Left hindlimb (tissue), 1 donor: ENCODE measurements around the gene YBX2.

Experiments
- DNase-seq: peaks from one replicate; pipeline ENCODE4 v3.0.0-alpha.2; 2018

Gene YBX2

GRCh38 chr17:7295230-7296180 is 1.1 kb upstream of the YBX2 start:
- no peak for DNase-seq

DNA sequence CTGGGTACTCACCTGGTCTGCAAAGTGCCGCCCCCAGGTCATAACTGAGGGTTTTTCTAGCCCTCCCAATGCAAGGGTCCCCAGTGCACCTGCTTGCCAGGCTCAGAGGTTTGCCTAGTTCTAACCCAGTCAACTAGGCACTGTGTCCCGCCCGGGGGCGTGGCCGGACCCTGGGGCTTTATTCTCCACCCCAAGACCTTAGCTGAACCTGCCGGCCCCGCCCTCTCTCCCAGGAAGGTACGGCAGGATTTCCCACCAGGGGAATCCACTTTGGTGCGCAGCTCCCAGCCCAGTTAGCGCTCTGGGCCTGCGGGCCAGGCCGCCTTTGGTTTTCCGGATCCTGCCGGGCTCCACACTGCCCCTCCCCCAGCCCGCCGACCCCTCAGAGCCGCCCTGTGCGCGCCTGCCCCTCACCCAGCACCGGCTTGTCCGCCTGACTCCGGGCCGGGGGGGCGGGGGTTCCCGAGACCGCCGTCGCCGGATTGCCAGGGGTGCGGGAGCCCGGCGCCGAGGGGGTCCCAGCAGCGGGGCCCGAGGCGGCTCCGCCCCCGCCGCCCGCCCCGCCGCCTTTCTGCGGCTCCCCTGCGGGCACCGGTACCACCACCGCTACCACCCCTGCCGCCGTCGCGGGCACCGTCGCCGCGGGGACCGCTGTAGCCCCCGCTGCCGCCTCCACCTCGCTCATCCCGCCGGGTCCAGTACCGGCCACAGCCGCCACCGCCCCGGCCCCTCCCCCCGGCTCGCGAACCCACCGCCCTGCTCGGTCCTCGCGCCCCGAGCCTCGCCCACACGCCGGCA is 424 bp downstream of the YBX2 start:
- DNase-seq: no peak

- DNase-seq: no peak
Observed at GRCh38 chr17:7293159-7293558, 1.3 kb downstream of the YBX2 start.

DNA sequence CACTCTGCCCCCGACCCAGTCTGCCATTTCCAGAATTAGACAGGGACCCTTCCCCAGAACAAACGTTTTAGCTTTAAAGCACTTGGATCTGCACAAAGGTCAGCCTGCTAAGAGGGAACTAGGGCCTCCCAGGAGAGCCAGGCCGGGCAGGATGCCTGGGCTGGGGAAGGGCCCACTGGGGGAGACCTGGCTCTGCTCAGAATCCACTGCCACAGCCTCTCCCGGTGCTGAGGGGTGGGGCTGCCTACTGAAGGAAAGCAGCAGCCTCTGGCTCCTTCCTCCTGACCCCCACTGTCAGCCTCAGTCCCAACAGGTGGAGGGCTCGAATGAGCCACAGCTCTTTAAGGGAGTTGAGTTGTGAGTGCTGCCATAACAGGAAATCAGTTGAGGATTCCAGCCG is 1.7 kb downstream of the YBX2 start:
- no peak for DNase-seq

- DNase-seq: no peak
Observed at GRCh38 chr17:7292194-7292593, 2.2 kb downstream of the YBX2 start.

GRCh38 chr17:7290685-7291084 is 3.8 kb downstream of the YBX2 start:
- no peak for DNase-seq

GRCh38 chr17:7290166-7290565 is 4.3 kb downstream of the YBX2 start:
- no peak for DNase-seq

GRCh38 chr17:7289256-7290032 is 5.0 kb downstream of the YBX2 start:
- no peak for DNase-seq

DNA sequence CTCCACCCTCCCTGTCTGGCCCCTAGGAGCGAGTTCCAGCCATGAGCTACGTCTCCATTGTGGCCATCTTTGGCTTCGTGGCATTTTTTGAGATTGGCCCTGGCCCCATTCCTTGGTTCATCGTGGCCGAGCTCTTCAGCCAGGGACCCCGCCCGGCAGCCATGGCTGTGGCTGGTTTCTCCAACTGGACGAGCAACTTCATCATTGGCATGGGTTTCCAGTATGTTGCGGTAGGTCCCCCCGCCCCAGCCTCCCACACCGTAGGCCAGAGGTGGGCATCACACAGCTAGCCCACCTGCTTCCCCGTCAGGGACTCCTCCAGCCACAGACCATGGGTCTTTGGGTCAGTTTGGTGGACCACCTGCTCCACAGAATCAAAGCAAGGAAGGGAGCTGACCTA is 8.8 kb downstream of the YBX2 start:
- DNase-seq: no peak

DNA sequence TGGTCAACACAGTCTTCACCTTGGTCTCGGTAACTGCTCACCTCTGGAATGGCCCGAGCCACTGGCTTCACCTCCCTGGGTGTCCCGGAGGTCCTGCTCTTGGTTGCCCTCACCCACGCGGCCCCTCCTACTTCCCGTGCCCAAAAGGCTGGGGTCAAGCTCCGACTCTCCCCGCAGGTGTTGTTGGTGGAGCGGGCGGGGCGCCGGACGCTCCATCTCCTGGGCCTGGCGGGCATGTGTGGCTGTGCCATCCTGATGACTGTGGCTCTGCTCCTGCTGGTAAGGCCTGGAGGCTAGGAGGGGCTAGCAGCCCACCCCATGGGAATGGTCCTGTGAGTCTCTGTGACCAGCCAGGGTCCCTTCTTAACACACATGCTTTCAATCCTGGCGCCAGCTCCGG is 9.5 kb downstream of the YBX2 start:
- DNase-seq: no peak

DNA sequence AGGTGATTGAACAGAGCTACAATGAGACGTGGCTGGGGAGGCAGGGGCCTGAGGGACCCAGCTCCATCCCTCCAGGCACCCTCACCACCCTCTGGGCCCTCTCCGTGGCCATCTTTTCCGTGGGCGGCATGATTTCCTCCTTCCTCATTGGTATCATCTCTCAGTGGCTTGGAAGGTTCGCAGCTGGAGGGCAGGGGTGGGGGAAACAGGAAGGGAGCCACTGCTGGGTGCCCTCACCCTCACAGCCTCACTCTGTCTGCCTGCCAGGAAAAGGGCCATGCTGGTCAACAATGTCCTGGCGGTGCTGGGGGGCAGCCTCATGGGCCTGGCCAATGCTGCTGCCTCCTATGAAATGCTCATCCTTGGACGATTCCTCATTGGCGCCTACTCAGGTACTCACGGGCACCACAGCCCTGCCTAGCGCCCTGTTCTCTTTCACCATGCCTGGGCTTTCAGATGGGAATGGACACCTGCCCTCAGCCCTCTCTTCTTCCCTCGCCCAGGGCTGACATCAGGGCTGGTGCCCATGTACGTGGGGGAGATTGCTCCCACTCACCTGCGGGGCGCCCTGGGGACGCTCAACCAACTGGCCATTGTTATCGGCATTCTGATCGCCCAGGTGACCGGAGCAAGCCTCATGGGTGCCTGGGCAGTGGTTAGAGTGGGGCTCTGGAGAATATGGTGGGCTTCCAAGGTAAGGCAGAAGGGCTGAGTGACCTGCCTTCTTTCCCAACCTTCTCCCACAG is 10.8 kb downstream of the YBX2 start:
- no peak for DNase-seq

DNA sequence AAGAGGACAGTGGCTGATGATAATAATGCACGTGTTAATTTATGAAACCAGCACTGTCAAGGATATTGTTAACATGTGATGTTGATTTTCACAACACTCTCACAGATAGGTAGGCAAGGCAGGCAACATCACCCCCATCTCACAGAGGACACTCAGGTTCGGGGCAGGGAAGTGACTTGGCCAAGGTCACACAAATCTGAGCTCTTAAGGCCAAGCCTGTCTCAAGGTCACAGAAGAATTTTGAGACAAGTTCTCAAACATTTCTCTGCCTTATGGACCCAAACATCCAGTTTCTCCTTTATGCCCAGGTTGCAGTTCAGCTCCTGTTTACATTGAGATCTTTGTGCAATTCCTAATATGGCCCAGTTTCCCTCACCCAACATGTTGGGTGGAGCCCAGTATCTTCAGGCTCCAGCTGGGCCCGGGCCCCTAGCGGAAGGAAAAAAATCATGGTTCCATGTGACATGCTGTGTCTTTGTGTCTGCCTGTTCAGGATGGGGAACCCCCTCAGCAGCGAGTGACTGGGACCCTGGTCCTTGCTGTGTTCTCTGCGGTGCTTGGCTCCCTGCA is 11.6 kb downstream of the YBX2 start:
- no peak for DNase-seq

- peak; percentile 50 for DNase-seq
Observed at GRCh38 chr17:7281953-7282751, 12.3 kb downstream of the YBX2 start.

DNA sequence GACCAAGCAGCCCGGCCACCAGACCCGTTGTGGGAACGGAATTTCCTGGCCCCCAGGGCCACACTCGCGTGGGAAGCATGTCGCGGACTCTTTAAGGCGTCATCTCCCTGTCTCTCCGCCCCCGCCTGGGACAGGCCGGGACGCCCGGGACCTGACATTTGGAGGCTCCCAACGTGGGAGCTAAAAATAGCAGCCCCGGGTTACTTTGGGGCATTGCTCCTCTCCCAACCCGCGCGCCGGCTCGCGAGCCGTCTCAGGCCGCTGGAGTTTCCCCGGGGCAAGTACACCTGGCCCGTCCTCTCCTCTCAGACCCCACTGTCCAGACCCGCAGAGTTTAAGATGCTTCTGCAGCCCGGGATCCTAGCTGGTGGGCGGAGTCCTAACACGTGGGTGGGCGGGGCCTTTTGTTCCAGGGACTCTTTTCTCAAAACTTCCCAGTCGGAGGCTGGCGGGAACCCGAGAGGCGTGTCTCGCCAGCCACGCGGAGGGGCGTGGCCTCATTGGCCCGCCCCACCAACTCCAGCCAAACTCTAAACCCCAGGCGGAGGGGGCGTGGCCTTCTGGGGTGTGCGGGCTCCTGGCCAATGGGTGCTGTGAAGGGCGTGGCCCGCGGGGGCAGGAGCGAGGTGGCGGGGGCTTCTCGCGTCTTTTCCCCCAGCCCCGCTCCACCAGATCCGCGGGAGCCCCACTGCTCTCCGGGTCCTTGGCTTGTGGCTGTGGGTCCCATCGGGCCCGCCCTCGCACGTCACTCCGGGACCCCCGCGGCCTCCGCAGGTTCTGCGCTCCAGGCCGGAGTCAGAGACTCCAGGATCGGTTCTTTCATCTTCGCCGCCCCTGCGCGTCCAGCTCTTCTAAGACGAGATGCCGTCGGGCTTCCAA is 13.1 kb downstream of the YBX2 start, which contains the start of gene SLC2A4:
Gene SLC2A4 (plus strand): TSS at position 645 of the 879 bp plus-strand sequence. CDS start 217 bp downstream, at position 862.
- peak; percentile 92 for DNase-seq

DNA sequence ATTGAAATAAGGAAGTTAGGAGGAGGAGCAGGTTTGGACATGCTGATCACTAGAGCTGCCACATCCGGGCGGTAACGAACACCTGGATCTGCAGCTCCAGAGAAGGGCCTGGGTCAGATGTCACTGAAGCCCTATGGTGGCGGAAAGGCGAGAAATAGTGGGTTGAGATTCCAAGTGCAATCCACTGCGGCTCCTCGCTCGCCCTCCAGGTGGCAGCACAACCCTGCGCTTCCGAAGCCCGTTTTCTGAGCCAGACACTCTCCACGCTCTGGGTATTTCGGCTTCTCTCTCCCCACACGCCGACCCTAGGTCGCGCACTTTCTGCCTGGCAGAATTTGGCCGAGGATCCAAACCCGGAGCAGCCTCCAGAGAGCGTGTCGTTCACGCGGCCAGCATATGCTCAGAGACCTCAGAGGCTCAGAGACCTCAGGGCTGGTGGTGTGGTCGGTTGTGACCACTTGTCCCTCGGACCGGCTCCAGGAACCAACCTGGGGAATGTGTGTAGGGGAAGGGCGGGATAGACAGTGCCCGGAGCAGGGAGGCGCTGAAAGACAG is 13.8 kb downstream of the YBX2 start:
- peak; percentile 83 for DNase-seq

GRCh38 chr17:7279448-7279847 is 15.0 kb downstream of the YBX2 start:
- no peak for DNase-seq

DNA sequence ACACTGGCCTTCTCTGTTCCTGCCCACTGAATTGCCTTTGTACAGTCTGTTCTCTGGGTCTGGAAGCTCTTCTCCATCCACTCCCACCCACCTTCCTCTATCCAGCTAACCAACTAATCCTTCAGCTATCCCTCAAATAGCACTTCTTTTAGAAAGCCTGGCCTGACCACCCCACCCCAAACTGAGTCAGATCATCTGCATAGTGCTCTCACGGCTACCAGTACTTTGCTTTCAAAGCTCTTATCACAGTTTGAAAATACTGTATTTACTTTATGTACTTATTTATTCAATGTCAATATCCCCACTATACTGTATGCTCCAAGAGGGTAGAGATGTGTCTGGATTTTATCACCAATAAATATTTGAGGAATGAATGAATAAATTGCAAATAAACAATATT is 27.7 kb downstream of the YBX2 start:
- DNase-seq: no peak

- DNase-seq: no peak
Observed at GRCh38 chr17:7263801-7264078, 30.7 kb downstream of the YBX2 start.

DNA sequence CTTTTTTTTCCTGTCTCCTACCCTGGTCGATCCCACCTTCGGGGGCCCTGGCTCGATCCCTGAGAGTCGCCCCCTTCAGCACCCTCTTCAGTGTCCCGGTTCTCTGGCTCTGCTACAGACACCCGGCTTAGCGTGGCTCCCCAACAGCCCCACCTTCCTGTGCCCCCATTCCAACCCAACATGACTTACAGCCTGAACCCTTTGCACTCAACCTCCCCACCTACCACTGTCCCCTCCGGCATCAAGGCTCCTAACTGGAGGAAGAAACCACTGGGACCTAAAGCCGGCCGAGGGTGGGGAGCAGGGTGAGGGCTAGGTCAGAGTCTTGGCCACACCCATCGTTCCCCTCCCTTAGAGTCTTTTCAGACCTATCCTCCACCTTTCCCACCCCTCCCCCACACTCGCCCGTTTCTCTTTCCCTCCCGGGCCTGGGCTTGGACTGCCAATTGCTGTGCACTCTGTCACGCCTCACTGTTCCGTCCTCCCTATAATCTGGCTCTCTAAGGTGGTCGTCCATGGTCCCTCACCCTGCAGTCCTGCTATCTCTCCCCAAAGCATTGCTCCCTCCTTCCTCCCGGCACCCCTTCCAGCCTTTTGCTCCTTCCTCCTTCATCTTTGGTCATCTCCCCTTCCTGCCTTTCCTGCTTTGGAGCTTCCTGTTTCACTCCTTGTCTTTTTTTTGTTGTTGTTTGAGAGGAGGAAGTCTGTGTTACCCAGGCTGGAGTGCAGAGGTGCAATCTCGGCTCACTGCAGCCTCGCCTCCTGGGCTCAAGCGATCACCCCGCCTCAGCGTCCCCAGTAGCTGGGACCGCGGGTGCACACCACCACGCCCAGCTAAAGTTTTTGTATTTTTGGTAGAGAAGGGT is 31.3 kb downstream of the YBX2 start:
- no peak for DNase-seq
